Esophagus muscularis mucosa (tissue), 4 donors: Measurements from ENCODE around the gene TUBA3D. TPM values are rescaled to one million over a fixed set of nuclear protein-coding genes. Genes with fewer than 3 reads are reported as not detected.
"Not testable (repeated sequence)": the region's sequence is repeated elsewhere in the genome, so short reads cannot be mapped to it uniquely, and the experiment has no call there.

Experiments used
- DNase-seq: peaks from one replicate; pipeline ENCODE4 v3.0.0-alpha.2; 2017; ENCODE audit errors: extremely low spot score
- H3K27ac ChIP-seq, 4 donors: fragments of 200-600 bp; sonication (generic); replicated peaks in 1 of 4; 1 replicate in 3 of 4; 2 replicates in 1 of 4; pipeline ENCODE4 v1.5.1; 2016 to 2019; ENCODE audit warnings: mild to moderate bottlenecking in 1 of 4
- H3K27me3 ChIP-seq, 4 donors: fragments of 200-600 bp; sonication (generic); one replicate each; pipeline versions ENCODE4 v1.5.1 to v1.6.0; 2016 to 2019
- H3K36me3 ChIP-seq, 4 donors: fragments of 200-600 bp; sonication (generic); one replicate each; pipeline ENCODE4 v1.5.1; 2016 to 2019
- H3K4me1 ChIP-seq, 4 donors: fragments of 200-600 bp; sonication (generic); one replicate each; pipeline ENCODE4 v1.5.1; 2016 to 2019
- H3K4me3 ChIP-seq, 4 donors: fragments of 200-600 bp; sonication (generic); 1 replicate in 2 of 4; 2 replicates in 2 of 4; pipeline ENCODE4 v1.5.1; 2016 to 2019; ENCODE audit warnings: mild to moderate bottlenecking in 4 of 4, moderate library complexity in 1 of 4
- H3K9me3 ChIP-seq, 4 donors: fragments of 200-600 bp; sonication (generic); 1 replicate in 3 of 4; 2 replicates in 1 of 4; pipeline ENCODE4 v1.5.1; 2016 to 2019
- WGBS: methylation state at CpG from one replicate; pipeline ENCODE4 v1.1.5; 2018; 5-methylcytosine and 5-hydroxymethylcytosine counted together
- intact Hi-C: fragments of 100-400 bp; cut with DNase I; formaldehyde crosslinking; loops from one replicate; pipeline ENCODE4 v1.15.1; 2023
- total RNA-seq, 4 donors: library from RNA; depleted of rRNA; stranded (reverse); fragments of >200 nt; gene quantifications; one replicate each; pipeline versions ENCODE4 v1.1.0 to v1.2.1, GENCODE V29; 2016

The TUBA3D gene
- total RNA-seq, 4 donors from 2014 or later, result not detected

GRCh38 chr2:131531547-131532185 lies 55.7 kb downstream of the TUBA3D start:
- DNase-seq, intact Hi-C loops, H3K27me3 ChIP-seq, H3K9me3 ChIP-seq, H3K36me3 ChIP-seq, H3K27ac ChIP-seq, H3K4me3 ChIP-seq: not testable (repeated sequence)
- WGBS, result 87% methylated on average over 6 of the region's 11 CpGs
- H3K4me1 ChIP-seq, result peaks cover 0 to 21% (median 17%) of the 10 kb centered on the region in 4 donors

Other genes starting within 250 kb of the TUBA3D start
- under 1 TPM in 2 of 4 donors, not detected in 2; 0.11 to 0.13 TPM for gene RAB6D, start 112.0 kb upstream of the TUBA3D start, total RNA-seq
- 100 to 1,000 TPM in 1 of 4 donors, 10 to 100 TPM in 3; 74.8 to 107 (median 88.9) TPM for gene MZT2A, start 16.3 kb downstream of the TUBA3D start, total RNA-seq
- 1 to 10 TPM; 4.2 to 8.5 (median 7.2) TPM for gene CCDC74A, start 51.8 kb downstream of the TUBA3D start, total RNA-seq